GM12878 (cell line): ENCODE data around the gene MAT1A. TPM values are rescaled to one million over a fixed set of nuclear protein-coding genes. Genes with fewer than 3 reads are reported as not detected.

Experiments
- ATAC-seq: fragments of 200-7000 bp; cut with Tn5 transposase; 3 replicates; pipeline ENCODE4 v1.9.1; 2020; ENCODE audit warnings: mild to moderate bottlenecking, moderate library complexity
- BruUV-seq: library from RNA; stranded (reverse); fragments of 400-500 nt; replicated peaks from 2 replicates; lab custom pipeline; 2021; lab: Mats Ljungman, UMichigan
- CTCF ChIA-PET: fragments of 300-600 bp; sonication (Branson Sonifier 250); formaldehyde crosslinking; extraction: SDS; loops from one replicate; lab custom pipeline; 2021; ENCODE audit warnings: inconsistent platforms; lab: Yijun Ruan, JAX
- POLR2A ChIA-PET: fragments of 350-600 bp; formaldehyde crosslinking; extraction: SDS; loops from one replicate; lab custom pipeline; 2021; ENCODE audit warnings: inconsistent platforms; lab: Charles Lee
- RAD21 ChIA-PET: fragments of 300-600 bp; sonication (Branson Sonifier 250); formaldehyde crosslinking; loops from one replicate; lab custom pipeline; 2023; ENCODE audit warnings: antibody characterized with exemption; ENCODE audit not compliant: unreplicated experiment; lab: Charles Lee
- SMC1A ChIA-PET: fragments of 300-600 bp; sonication (Branson Sonifier 250); formaldehyde crosslinking; loops from one replicate; lab custom pipeline; 2023; ENCODE audit not compliant: unreplicated experiment, uncharacterized antibody; lab: Charles Lee
- DNase-seq: peaks from one replicate; pipeline ENCODE4 v3.0.0-alpha.2; 2011; ENCODE audit warnings: low read depth, low spot score
- FAIRE-seq: peaks from 3 replicates; lab custom pipeline; 2011; peaks lifted over from hg19 to GRCh38; lab: Jason Lieb, UNC
- H2AFZ ChIP-seq: 2 replicates; pipeline ENCODE4 v1.6.0; 2011; ENCODE audit warnings: low read depth, low read length, control low read depth; ENCODE audit not compliant: control insufficient read depth
- H3K27ac ChIP-seq: 2 replicates; pipeline ENCODE4 v1.5.1; 2011; ENCODE audit warnings: control low read depth; ENCODE audit not compliant: control insufficient read depth, insufficient read depth
- H3K27me3 ChIP-seq, 2 experiments: replicated peaks in 1 of 2; 2 replicates each; pipeline versions ENCODE4 v1.6.0 to v1.6.1; 2011; ENCODE audit warnings: low read length in 1 of 2; ENCODE audit not compliant: control insufficient read depth in 2 of 2, insufficient read depth in 2 of 2
- H3K36me3 ChIP-seq, 2 experiments: 2 replicates each; pipeline ENCODE4 v1.5.1; 2011; ENCODE audit warnings: low read length in 1 of 2; ENCODE audit not compliant: control insufficient read depth in 2 of 2, insufficient read depth in 2 of 2
- H3K4me1 ChIP-seq: 2 replicates; pipeline ENCODE4 v1.6.1; 2011; ENCODE audit warnings: mild to moderate bottlenecking, low read length, moderate library complexity, mixed read lengths; ENCODE audit not compliant: control insufficient read depth, insufficient read depth
- H3K4me2 ChIP-seq: 2 replicates; pipeline ENCODE4 v1.6.0; 2011; ENCODE audit warnings: control low read depth; ENCODE audit not compliant: control insufficient read depth, insufficient read depth
- H3K4me3 ChIP-seq: fragments of 200-600 bp; sonication (generic); 2 replicates; pipeline ENCODE4 v1.5.1; 2016
- H3K79me2 ChIP-seq: 2 replicates; pipeline ENCODE4 v1.6.0; 2011; ENCODE audit warnings: low read length; ENCODE audit not compliant: control insufficient read depth, insufficient read depth
- H3K9ac ChIP-seq: 2 replicates; pipeline ENCODE4 v1.8.0; 2011; ENCODE audit warnings: low read length, control low read depth, mixed read lengths; ENCODE audit not compliant: control insufficient read depth, insufficient read depth
- H3K9me3 ChIP-seq: replicated peaks from 3 replicates; pipeline ENCODE4 v1.5.1; 2011; ENCODE audit warnings: mild to moderate bottlenecking, low read length; ENCODE audit not compliant: control insufficient read depth, insufficient read depth
- H4K20me1 ChIP-seq: 2 replicates; pipeline ENCODE4 v1.6.0; 2011; ENCODE audit not compliant: control insufficient read depth, insufficient read depth
- ATF7 ChIP-seq: fragments of 450-650 bp; IDR thresholded peaks from 2 replicates; pipeline ENCODE4 v1.6.1; 2016; ENCODE audit warnings: low read depth, mild to moderate bottlenecking
- BACH1 ChIP-seq: fragments of 450-650 bp; IDR thresholded peaks from 2 replicates; pipeline ENCODE4 v1.6.1; 2017; ENCODE audit warnings: mild to moderate bottlenecking, borderline replicate concordance
- BHLHE40 ChIP-seq, 2 experiments: fragments of 450-650 bp in 1 of 2; IDR thresholded peaks; 2 replicates each; pipeline ENCODE4 v1.6.1; 2011 to 2017; ENCODE audit warnings: low read depth in 2 of 2, borderline replicate concordance in 1 of 2, improper control_type of control experiment in 1 of 2, low read length in 1 of 2, mild to moderate bottlenecking in 1 of 2
- CREB1 ChIP-seq: IDR thresholded peaks from 2 replicates; pipeline ENCODE4 v1.6.1; 2012; ENCODE audit warnings: low read depth, mild to moderate bottlenecking, inconsistent platforms
- IKZF1 ChIP-seq: fragments of 450-650 bp; conservative IDR thresholded peaks from 2 replicates; pipeline ENCODE4 v1.6.1; 2017; ENCODE audit warnings: antibody characterized with exemption, mild to moderate bottlenecking
- IRF4 ChIP-seq: IDR thresholded peaks from 2 replicates; pipeline ENCODE4 v1.6.1; 2011; ENCODE audit warnings: low read depth, low read length
- NFXL1 ChIP-seq: fragments of 450-650 bp; IDR thresholded peaks from 2 replicates; pipeline ENCODE4 v1.6.1; 2017; ENCODE audit warnings: antibody characterized with exemption, mild to moderate bottlenecking, borderline replicate concordance
- PBX3 ChIP-seq: IDR thresholded peaks from 2 replicates; pipeline ENCODE4 v1.6.1; 2011; ENCODE audit warnings: mild to moderate bottlenecking, low read depth, low read length, moderate library complexity; ENCODE audit not compliant: insufficient replicate concordance
- POLR2AphosphoS2 ChIP-seq: IDR thresholded peaks from 2 replicates; pipeline ENCODE4 v1.6.1; 2011; ENCODE audit warnings: low read depth, mild to moderate bottlenecking, low read length, improper control_type of control experiment, moderate library complexity
- RFX5 ChIP-seq: IDR thresholded peaks from 2 replicates; pipeline ENCODE4 v1.6.1; 2011; ENCODE audit warnings: low read depth, low read length, improper control_type of control experiment
- SPI1 ChIP-seq: IDR thresholded peaks from 2 replicates; pipeline ENCODE4 v1.6.1; 2011; ENCODE audit warnings: low read depth, mild to moderate bottlenecking, low read length, moderate library complexity, borderline replicate concordance; ENCODE audit not compliant: insufficient read depth
- SRF ChIP-seq, 2 experiments: IDR thresholded peaks; 2 replicates each; pipeline ENCODE4 v1.6.1; 2011; ENCODE audit warnings: low read depth in 2 of 2, low read length in 2 of 2, mild to moderate bottlenecking in 1 of 2, moderate library complexity in 1 of 2
- TCF3 ChIP-seq: IDR thresholded peaks from 2 replicates; pipeline ENCODE4 v1.6.1; 2012; ENCODE audit warnings: low read depth, mild to moderate bottlenecking, low read length, borderline replicate concordance; ENCODE audit not compliant: insufficient read depth
- USF2 ChIP-seq: IDR thresholded peaks from 2 replicates; pipeline ENCODE4 v1.6.1; 2011; ENCODE audit warnings: low read depth, low read length, improper control_type of control experiment, borderline replicate concordance
- WGBS: methylation state at CpG from one replicate; pipeline ENCODE4 v1.1.6; 2016; ENCODE audit warnings: low lambda C conversion rate; ENCODE audit not compliant: insufficient replicate concordance, insufficient coverage; ENCODE audit errors: missing lambda C conversion rate; 5-methylcytosine and 5-hydroxymethylcytosine counted together
- in situ Hi-C: fragments of 300-500 bp; cut with MboI; formaldehyde crosslinking; loops from 9 replicates; pipeline ENCODE4 v1.14.3; 2018; ENCODE audit warnings: mixed read lengths
- intact Hi-C: fragments of 100-400 bp; cut with micrococcal nuclease; formaldehyde crosslinking; loops from one replicate; pipeline ENCODE4 v1.14.2; 2022; ENCODE audit not compliant: unreplicated experiment
- polyA plus RNA-seq, 11 experiments: library from polyadenylated mRNA; depleted of rRNA in 4 of 11; unstranded in 6 of 11; stranded (reverse) in 5 of 11; fragments of >200 nt; fragmentation: Nextera tagmentation in 4 of 11; fragmentation: Illumina TruSeq in 1 of 11; extraction: Ambion mirVana in 4 of 11; extraction: Trizol in 1 of 11; gene quantifications; 1 replicate in 1 of 11; 2 replicates in 10 of 11; pipeline versions ENCODE4 v1.2.1 to v1.2.3, GENCODE V29; 2011 to 2016; ENCODE audit warnings: inconsistent platforms in 2 of 11, missing spikeins in 2 of 11, low read depth in 1 of 11
- total RNA-seq, 4 experiments: library from RNA; depleted of rRNA in 3 of 4; stranded (reverse); fragments of >200 nt in 3 of 4; fragmentation: Illumina TruSeq in 1 of 4; extraction: Trizol in 1 of 4; gene quantifications; 2 replicates each; pipeline versions ENCODE4 v1.2.1 to v1.2.3, GENCODE V29; 2013 to 2021

The MAT1A gene
- total and polyA plus RNA-seq, 10 of the 15 experiments (the other 5 are each of a cell fraction or from before 2014, with no cell fraction given), result 0.23 TPM; not detected in 9

DNA sequence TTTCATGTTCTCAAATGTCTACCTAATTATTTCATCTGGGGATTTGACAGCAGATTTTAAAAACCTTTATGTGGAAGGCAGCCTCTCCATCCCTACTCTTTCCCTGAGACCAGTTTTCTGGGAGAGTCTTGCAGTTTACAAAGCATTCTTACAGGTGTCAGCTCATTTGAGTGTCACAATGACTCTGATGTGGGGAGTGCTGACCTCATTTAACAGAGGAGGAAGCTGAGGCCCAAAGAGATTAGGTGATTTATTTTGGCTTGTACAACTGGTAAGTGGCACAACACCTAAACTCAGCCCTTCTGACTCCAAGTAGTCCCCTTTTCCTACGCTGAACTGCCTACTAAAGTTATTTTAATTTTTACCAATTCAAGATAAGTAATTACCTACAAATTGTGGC is 33.3 kb upstream of the MAT1A start:
- intact Hi-C loops, result no loop called here
- no peaks in the 10 kb centered on the region for H3K36me3 ChIP-seq
- H4K20me1 ChIP-seq, result no peaks in the 10 kb centered on the region
- DNase-seq (no peak), FAIRE-seq (no peak), ATAC-seq (no peak)
- ChIA-PET RAD21 (no interaction called here), SMC1A (interaction anchor here (0.7 kb wide), 1 partner anchor 11 kb away, joined by 3 read pairs; no protein-coding TSS in a partner anchor), CTCF (interaction anchor here (1.5 kb wide), 1 partner anchor 61 kb away, joined by 4 read pairs; no protein-coding TSS in a partner anchor), POLR2A (interaction anchor here (0.6 kb wide), 1 partner anchor 19 kb away, joined by 5 read pairs; no protein-coding TSS in a partner anchor)
- BruUV-seq, result no TSS peak
- peaks cover 0 to 1% of the 10 kb centered on the region in 2 experiments; a peak in 2 of 4 replicates for H3K27me3 ChIP-seq
- H3K4me1 ChIP-seq, result no peaks in the 10 kb centered on the region
- no peak overlapping the region for H3K4me2 ChIP-seq
- no peak overlapping the region for H2AFZ ChIP-seq
- 0% methylated on average over 1 of the region's 1 CpG for WGBS
- no peaks in the 10 kb centered on the region for H3K79me2 ChIP-seq
- in situ Hi-C loops, result no loop called here
- no peak overlapping the region for H3K9ac ChIP-seq
- H3K9me3 ChIP-seq, result no peaks in the 10 kb centered on the region
- TF ChIP-seq RFX5, result no peak
- TF ChIP-seq IRF4, result no peak
- TF ChIP-seq IKZF1, result no peak
- TF ChIP-seq BHLHE40 (IDR thresholded peaks at IDR 0.05; ENCODE audit: borderline replicate concordance in 1 of 2, low read depth in 2 of 2, low read length in 1 of 2), result no peak
- TF ChIP-seq NFXL1, result no peak
- no peak for TF ChIP-seq CREB1
- TF ChIP-seq SPI1, result no peak
- TF ChIP-seq SRF (IDR thresholded peaks at IDR 0.05; ENCODE audit: low read depth in 2 of 2, low read length in 2 of 2), result no peak
- no peak for TF ChIP-seq ATF7
- no peak for TF ChIP-seq BACH1
- no peak for TF ChIP-seq PBX3
- no peak for TF ChIP-seq USF2
- no peak for TF ChIP-seq POLR2AphosphoS2
- no peak for TF ChIP-seq TCF3
- TF ChIP-seq, all 136 proteins: peak for 0
- H3K4me3 ChIP-seq, result no peak overlapping the region
- H3K27ac ChIP-seq, result no peak overlapping the region
